ENCODE measurements around the gene LIMK2.
A peak's percentile ranks its signal among the peaks of the same experiment; 100 is the strongest.
"Not testable (repeated sequence)": the region's sequence is repeated elsewhere in the genome, so short reads cannot be mapped to it uniquely, and the experiment has no call there.

The LIMK2 gene

GRCh38 chr22:31211862-31212730, at the start of gene LIMK2:
Gene LIMK2 (plus strand): TSS chr22:31212298. CDS start chr22:31212409, 111 bp downstream.
- Mint-ChIP-seq H3K4me3 (peak within 1 kb of the TSS; percentile 86), H3K27ac (peak within 1 kb of the TSS; percentile 95), H3K4me1 (peaks cover 61% of the 10 kb centered on the region), H3K9me3 (no peaks in the 10 kb centered on the region), H3K36me3 (no peaks in the 10 kb centered on the region), H3K27me3 (no peaks in the 10 kb centered on the region)

GRCh38 chr22:31170971-31171370, 41.1 kb upstream of the LIMK2 start:
- Mint-ChIP-seq H3K4me1 (peaks cover 41% of the 10 kb centered on the region), H3K27ac (no peak overlapping the region), H3K4me3 (no peak overlapping the region), H3K36me3 (peaks cover 11% of the 10 kb centered on the region), H3K9me3 (no peaks in the 10 kb centered on the region), H3K27me3 (no peaks in the 10 kb centered on the region)

GRCh38 chr22:31171734-31172133, 40.4 kb upstream of the LIMK2 start:
- H3K27ac Mint-ChIP-seq, H3K27me3 Mint-ChIP-seq, H3K36me3 Mint-ChIP-seq, H3K9me3 Mint-ChIP-seq, H3K4me3 Mint-ChIP-seq: not testable (repeated sequence)
- H3K4me1 Mint-ChIP-seq, result peaks cover 38% of the 10 kb centered on the region

GRCh38 chr22:31173386-31174145, 38.5 kb upstream of the LIMK2 start:
- H3K4me3 Mint-ChIP-seq, result peak overlapping the region; percentile 78
- peaks cover 4% of the 10 kb centered on the region for H3K36me3 Mint-ChIP-seq
- H3K27ac Mint-ChIP-seq, result peak overlapping the region; percentile 90
- no peaks in the 10 kb centered on the region for H3K27me3 Mint-ChIP-seq
- peaks cover 33% of the 10 kb centered on the region for H3K4me1 Mint-ChIP-seq
- H3K9me3 Mint-ChIP-seq, result no peaks in the 10 kb centered on the region

- Mint-ChIP-seq H3K36me3 (peaks cover 5% of the 10 kb centered on the region), H3K27me3 (no peaks in the 10 kb centered on the region), H3K9me3 (no peaks in the 10 kb centered on the region), H3K4me1 (peaks cover 32% of the 10 kb centered on the region), H3K27ac (no peak overlapping the region), H3K4me3 (no peak overlapping the region)
Measured at GRCh38 chr22:31176923-31177322, 35.2 kb upstream of the LIMK2 start.

GRCh38 chr22:31177420-31178162, 34.5 kb upstream of the LIMK2 start:
- Mint-ChIP-seq H3K4me3 (no peak overlapping the region), H3K27ac (no peak overlapping the region), H3K36me3 (peaks cover 5% of the 10 kb centered on the region), H3K9me3 (no peaks in the 10 kb centered on the region), H3K27me3 (no peaks in the 10 kb centered on the region), H3K4me1 (peaks cover 32% of the 10 kb centered on the region)

- H3K36me3 Mint-ChIP-seq, result peaks cover 5% of the 10 kb centered on the region
- no peaks in the 10 kb centered on the region for H3K9me3 Mint-ChIP-seq
Measured at GRCh38 chr22:31178859-31179258, 33.2 kb upstream of the LIMK2 start.

GRCh38 chr22:31179345-31179744, 32.8 kb upstream of the LIMK2 start:
- Mint-ChIP-seq H3K4me3 (no peak overlapping the region), H3K27ac (no peak overlapping the region), H3K9me3 (no peaks in the 10 kb centered on the region), H3K36me3 (peaks cover 5% of the 10 kb centered on the region), H3K4me1 (peaks cover 17% of the 10 kb centered on the region), H3K27me3 (no peaks in the 10 kb centered on the region)

More at GRCh38 chr22:31178859-31179258, 33.2 kb upstream of the LIMK2 start:
- Mint-ChIP-seq H3K27me3 (no peaks in the 10 kb centered on the region), H3K4me3 (no peak overlapping the region), H3K27ac (no peak overlapping the region), H3K4me1 (peaks cover 19% of the 10 kb centered on the region)

GRCh38 chr22:31184015-31184414, 28.1 kb upstream of the LIMK2 start:
- H3K36me3 Mint-ChIP-seq, result peaks cover 9% of the 10 kb centered on the region
- H3K9me3 Mint-ChIP-seq, result no peaks in the 10 kb centered on the region
- no peak overlapping the region for H3K4me3 Mint-ChIP-seq

GRCh38 chr22:31185056-31185455, 27.0 kb upstream of the LIMK2 start:
- H3K27me3 Mint-ChIP-seq, result no peaks in the 10 kb centered on the region
- no peak overlapping the region for H3K4me3 Mint-ChIP-seq
- no peaks in the 10 kb centered on the region for H3K9me3 Mint-ChIP-seq
- H3K36me3 Mint-ChIP-seq, result peaks cover 9% of the 10 kb centered on the region
- no peaks in the 10 kb centered on the region for H3K4me1 Mint-ChIP-seq
- no peak overlapping the region for H3K27ac Mint-ChIP-seq

More at GRCh38 chr22:31184015-31184414, 28.1 kb upstream of the LIMK2 start:
- Mint-ChIP-seq H3K27me3 (no peaks in the 10 kb centered on the region), H3K4me1 (peaks cover 8% of the 10 kb centered on the region), H3K27ac (no peak overlapping the region)

- Mint-ChIP-seq H3K4me1 (no peaks in the 10 kb centered on the region), H3K4me3 (no peak overlapping the region), H3K27me3 (no peaks in the 10 kb centered on the region), H3K9me3 (no peaks in the 10 kb centered on the region), H3K27ac (no peak overlapping the region), H3K36me3 (peaks cover 4% of the 10 kb centered on the region)
Measured at GRCh38 chr22:31187627-31188026, 24.5 kb upstream of the LIMK2 start.

GRCh38 chr22:31192513-31192912, 19.6 kb upstream of the LIMK2 start:
- Mint-ChIP-seq H3K4me1 (no peaks in the 10 kb centered on the region), H3K4me3 (no peak overlapping the region), H3K36me3 (peaks cover 5% of the 10 kb centered on the region), H3K9me3 (no peaks in the 10 kb centered on the region), H3K27me3 (no peaks in the 10 kb centered on the region), H3K27ac (no peak overlapping the region)

- Mint-ChIP-seq H3K36me3 (peaks cover 3% of the 10 kb centered on the region), H3K27ac (no peak overlapping the region), H3K4me1 (no peaks in the 10 kb centered on the region), H3K4me3 (no peak overlapping the region), H3K27me3 (no peaks in the 10 kb centered on the region), H3K9me3 (no peaks in the 10 kb centered on the region)
Measured at GRCh38 chr22:31193092-31193491, 19.0 kb upstream of the LIMK2 start.

- not testable (repeated sequence) for H3K27me3 Mint-ChIP-seq, H3K9me3 Mint-ChIP-seq, H3K36me3 Mint-ChIP-seq, H3K4me1 Mint-ChIP-seq, H3K27ac Mint-ChIP-seq, H3K4me3 Mint-ChIP-seq
Measured at GRCh38 chr22:31194681-31195080, 17.4 kb upstream of the LIMK2 start.

GRCh38 chr22:31199187-31199586, 12.9 kb upstream of the LIMK2 start:
- Mint-ChIP-seq H3K27me3 (no peaks in the 10 kb centered on the region), H3K4me3 (no peak overlapping the region), H3K27ac (no peak overlapping the region), H3K36me3 (peaks cover 5% of the 10 kb centered on the region), H3K9me3 (no peaks in the 10 kb centered on the region), H3K4me1 (no peaks in the 10 kb centered on the region)
